Measurements from ENCODE around the gene RPH3AL. TPM values are rescaled to one million over a fixed set of nuclear protein-coding genes. Genes with fewer than 3 reads are reported as not detected.
A peak's percentile ranks its signal among the peaks of the same experiment; 100 is the strongest.

Gene RPH3AL
- total RNA-seq, 4 donors from 2014 or later = 6.3 to 14.4 (median 10.8) TPM

DNA sequence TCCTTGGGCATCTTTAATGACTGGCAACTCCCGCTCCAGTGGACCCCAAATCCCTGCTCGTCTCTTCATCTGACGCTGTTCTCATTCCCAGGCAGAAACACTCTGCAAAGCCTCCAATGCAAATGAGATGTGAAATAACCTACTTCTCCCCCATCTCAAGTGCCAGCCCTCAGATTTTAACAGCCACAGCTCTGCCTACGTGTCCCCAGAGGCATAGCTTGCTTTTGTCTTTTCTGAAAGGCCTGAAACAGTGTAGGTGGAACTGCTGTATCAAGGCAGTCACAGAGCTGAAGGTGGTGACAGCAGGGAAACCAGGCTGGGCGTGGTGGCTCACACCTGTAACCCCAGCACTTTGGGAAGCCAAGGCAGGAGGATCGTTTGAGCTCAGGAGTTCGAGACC lies 14.7 kb downstream of the RPH3AL start:
- in situ Hi-C loops (cut with MboI; ENCODE audit: low sequenced_read_pairs in 4 of 4) = no loop called here
- intact Hi-C loops (cut with DNase I; ENCODE audit: low total_unique reads) = no loop called here
- Histone ChIP-seq H3K36me3 (no peaks in the 10 kb centered on the region), H3K4me3 (no peak overlapping the region), H3K27ac (no peak overlapping the region), H3K9me3 (no peaks in the 10 kb centered on the region), H3K27me3 (peaks cover 3 to 16% (median 7%) of the 10 kb centered on the region in 3 donors), H3K4me1 (peaks cover 11 to 12% of the 10 kb centered on the region in 2 donors)
- no peak for DNase-seq
- no peak for ATAC-seq
- TF ChIP-seq, protein P1, sequence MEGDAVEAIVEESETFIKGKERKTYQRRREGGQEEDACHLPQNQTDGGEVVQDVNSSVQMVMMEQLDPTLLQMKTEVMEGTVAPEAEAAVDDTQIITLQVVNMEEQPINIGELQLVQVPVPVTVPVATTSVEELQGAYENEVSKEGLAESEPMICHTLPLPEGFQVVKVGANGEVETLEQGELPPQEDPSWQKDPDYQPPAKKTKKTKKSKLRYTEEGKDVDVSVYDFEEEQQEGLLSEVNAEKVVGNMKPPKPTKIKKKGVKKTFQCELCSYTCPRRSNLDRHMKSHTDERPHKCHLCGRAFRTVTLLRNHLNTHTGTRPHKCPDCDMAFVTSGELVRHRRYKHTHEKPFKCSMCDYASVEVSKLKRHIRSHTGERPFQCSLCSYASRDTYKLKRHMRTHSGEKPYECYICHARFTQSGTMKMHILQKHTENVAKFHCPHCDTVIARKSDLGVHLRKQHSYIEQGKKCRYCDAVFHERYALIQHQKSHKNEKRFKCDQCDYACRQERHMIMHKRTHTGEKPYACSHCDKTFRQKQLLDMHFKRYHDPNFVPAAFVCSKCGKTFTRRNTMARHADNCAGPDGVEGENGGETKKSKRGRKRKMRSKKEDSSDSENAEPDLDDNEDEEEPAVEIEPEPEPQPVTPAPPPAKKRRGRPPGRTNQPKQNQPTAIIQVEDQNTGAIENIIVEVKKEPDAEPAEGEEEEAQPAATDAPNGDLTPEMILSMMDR (IDR thresholded peaks at IDR 0.05 in 4 of 5, conservative IDR thresholded peaks at IDR 0.05 in 1 of 5) = no peak
- TF ChIP-seq POLR2A (IDR thresholded peaks at IDR 0.05) = no peak

DNA sequence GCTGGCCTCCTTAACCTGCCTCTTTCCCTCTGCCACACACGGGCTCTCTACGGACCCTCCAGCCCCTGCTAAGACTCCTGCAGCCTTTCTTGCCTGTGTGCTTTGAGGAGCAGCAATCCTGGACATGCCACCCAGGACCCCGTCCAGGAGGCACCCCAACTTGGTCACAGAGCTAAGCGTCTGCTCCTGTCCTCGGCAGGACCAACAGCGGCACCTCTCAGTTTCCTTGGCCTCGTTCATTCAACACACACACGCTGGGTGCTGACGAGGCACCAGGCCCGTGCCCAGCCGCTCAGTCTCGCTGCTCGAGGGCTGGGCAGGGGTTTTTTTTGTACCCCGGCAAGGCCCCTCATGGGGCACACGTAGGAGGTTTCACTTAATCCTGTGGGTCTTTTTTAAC lies 15.2 kb downstream of the RPH3AL start:
- in situ Hi-C loops (cut with MboI; ENCODE audit: low sequenced_read_pairs in 4 of 4) (no loop called here), intact Hi-C loops (cut with DNase I; ENCODE audit: low total_unique reads) (no loop called here)
- DNase-seq (no peak), ATAC-seq (no peak)
- peak overlapping the region in 1 of 4 donors; percentile 83 for H3K27ac ChIP-seq
- H3K4me3 ChIP-seq = no peak overlapping the region
- peaks cover 6 to 16% (median 7%) of the 10 kb centered on the region in 3 donors for H3K27me3 ChIP-seq
- peaks cover 11 to 16% of the 10 kb centered on the region in 2 donors for H3K4me1 ChIP-seq
- no peaks in the 10 kb centered on the region for H3K9me3 ChIP-seq
- TF ChIP-seq, protein P1 (IDR thresholded peaks at IDR 0.05 in 4 of 5, conservative IDR thresholded peaks at IDR 0.05 in 1 of 5) = no peak
- TF ChIP-seq POLR2A (IDR thresholded peaks at IDR 0.05) = no peak
- no peaks in the 10 kb centered on the region for H3K36me3 ChIP-seq

DNA sequence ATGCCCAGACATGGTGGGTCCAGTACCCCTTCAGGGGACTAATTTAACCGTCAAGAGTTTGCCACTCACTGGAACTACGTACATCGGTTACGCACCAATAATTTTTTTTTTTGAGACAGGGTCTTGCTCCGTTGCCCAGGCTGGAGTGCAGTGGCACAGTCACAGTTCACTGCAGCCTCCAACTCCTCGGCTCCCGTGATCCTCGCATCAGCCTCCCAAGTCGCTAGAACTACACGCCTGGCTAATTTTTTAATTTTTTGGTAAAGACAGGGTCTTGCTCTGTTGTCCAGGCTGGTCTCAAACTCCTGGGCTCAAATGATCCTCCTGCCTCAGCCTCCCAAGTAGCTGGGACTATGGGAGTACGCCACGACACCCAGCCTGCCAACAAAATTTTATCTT lies 15.6 kb downstream of the RPH3AL start:
- peaks cover 11 to 21% of the 10 kb centered on the region in 2 donors for H3K4me1 ChIP-seq
- ATAC-seq (no peak), DNase-seq (no peak)
- TF ChIP-seq, protein P1 (IDR thresholded peaks at IDR 0.05 in 4 of 5, conservative IDR thresholded peaks at IDR 0.05 in 1 of 5) = no peak
- in situ Hi-C loops (cut with MboI; ENCODE audit: low sequenced_read_pairs in 4 of 4) = no loop called here
- H3K4me3 ChIP-seq = no peak overlapping the region
- H3K36me3 ChIP-seq = no peaks in the 10 kb centered on the region
- H3K9me3 ChIP-seq = no peaks in the 10 kb centered on the region
- peak overlapping the region in 3 of 4 donors; percentile 33 to 86 (median 83) for H3K27ac ChIP-seq
- peaks cover 6 to 16% (median 7%) of the 10 kb centered on the region in 3 donors for H3K27me3 ChIP-seq
- intact Hi-C loops (cut with DNase I; ENCODE audit: low total_unique reads) = no loop called here

DNA sequence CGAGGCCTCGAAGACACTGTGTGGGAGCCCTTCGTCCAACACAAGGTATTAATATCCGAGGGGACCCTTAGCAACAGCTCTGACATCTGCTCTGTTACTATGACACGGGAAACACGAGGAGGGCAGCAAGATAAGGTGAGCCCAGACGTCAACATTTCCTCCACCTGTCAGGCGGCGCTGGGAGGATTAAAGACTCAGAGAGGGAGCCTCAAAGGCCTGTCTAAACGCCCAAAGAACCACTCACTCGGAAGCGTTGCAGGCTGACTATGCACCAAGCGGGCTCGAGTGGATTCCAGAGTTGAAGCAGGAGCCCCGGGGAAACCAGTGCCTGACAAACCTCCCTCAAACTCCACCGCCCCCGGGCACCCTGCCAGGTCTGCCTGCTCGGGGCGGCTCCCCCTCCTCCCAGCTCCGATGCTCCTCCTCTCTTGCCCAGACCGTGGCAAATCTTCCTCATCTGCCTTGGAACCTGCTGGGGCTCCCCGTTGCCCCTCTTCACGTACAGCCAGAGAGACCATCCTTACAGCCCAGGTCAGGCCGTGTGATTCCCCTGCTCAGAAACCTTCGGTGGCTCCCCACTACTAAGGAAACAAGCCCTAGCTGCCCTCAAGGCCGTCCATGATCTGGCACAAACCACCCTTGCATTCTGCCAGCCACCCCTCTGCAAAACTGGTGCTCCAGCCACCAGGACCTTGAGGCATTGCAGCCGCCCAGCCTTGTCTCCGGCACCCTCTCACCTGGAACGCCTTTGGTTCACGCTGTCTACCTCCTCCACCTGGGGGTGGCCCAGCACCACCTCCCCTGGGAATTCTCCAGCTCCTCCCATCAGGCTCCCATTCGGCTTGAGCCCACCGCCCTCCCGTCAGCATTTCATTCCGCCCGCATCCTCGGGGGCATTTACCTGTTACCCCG lies 16.2 kb downstream of the RPH3AL start:
- peak overlapping the region in 2 of 4 donors; percentile 48 to 55 for H3K4me3 ChIP-seq
- H3K27me3 ChIP-seq = peaks cover 6 to 16% (median 7%) of the 10 kb centered on the region in 3 donors
- H3K9me3 ChIP-seq = no peaks in the 10 kb centered on the region
- H3K4me1 ChIP-seq = peaks cover 11 to 26% of the 10 kb centered on the region in 2 donors
- DNase-seq (peak in 1 of 2 donors; percentile 40), ATAC-seq (no peak)
- in situ Hi-C loops (cut with MboI; ENCODE audit: low sequenced_read_pairs in 4 of 4) = no loop called here
- no peaks in the 10 kb centered on the region for H3K36me3 ChIP-seq
- TF ChIP-seq POLR2A (IDR thresholded peaks at IDR 0.05) = no peak
- TF ChIP-seq, protein P1 (IDR thresholded peaks at IDR 0.05 in 4 of 5, conservative IDR thresholded peaks at IDR 0.05 in 1 of 5) = no peak
- H3K27ac ChIP-seq = peak overlapping the region; percentile 33 to 89 (median 84)
- intact Hi-C loops (cut with DNase I; ENCODE audit: low total_unique reads) = no loop called here

Data from gastrocnemius medialis (tissue), 4 donors.